GF-D8 (cell line): ENCODE results near the gene JMJD4.

Experiments
- DNase-seq: peaks from one replicate; lab custom pipeline; 2025; lab: John Stamatoyannopoulos, UW

The JMJD4 gene

GRCh38 chr1:227749225-227749624 lies 14.1 kb upstream of the JMJD4 start:
- no peak for DNase-seq

GRCh38 chr1:227748496-227749182 lies 13.5 kb upstream of the JMJD4 start:
- no peak for DNase-seq

- no peak for DNase-seq
Measured at GRCh38 chr1:227747948-227748495, 12.9 kb upstream of the JMJD4 start.

- DNase-seq: no peak
Measured at GRCh38 chr1:227747382-227747781, 12.3 kb upstream of the JMJD4 start.

GRCh38 chr1:227746676-227747075 lies 11.6 kb upstream of the JMJD4 start:
- DNase-seq: no peak

- no peak for DNase-seq
Measured at GRCh38 chr1:227745568-227746265, 10.6 kb upstream of the JMJD4 start.

- DNase-seq: no peak
Measured at GRCh38 chr1:227744668-227745067, 9.6 kb upstream of the JMJD4 start.

- no peak for DNase-seq
Measured at GRCh38 chr1:227742738-227743715, 7.9 kb upstream of the JMJD4 start.

- DNase-seq: no peak
Measured at GRCh38 chr1:227741166-227741870, 6.2 kb upstream of the JMJD4 start.

- no peak for DNase-seq
Measured at GRCh38 chr1:227740401-227740960, 5.4 kb upstream of the JMJD4 start.

- DNase-seq: no peak
Measured at GRCh38 chr1:227739636-227740035, 4.5 kb upstream of the JMJD4 start.

- no peak for DNase-seq
Measured at GRCh38 chr1:227738820-227739219, 3.7 kb upstream of the JMJD4 start.

GRCh38 chr1:227736814-227737432 lies 1.8 kb upstream of the JMJD4 start:
- no peak for DNase-seq

- DNase-seq: no peak
Measured at GRCh38 chr1:227735539-227736285, 610 bp upstream of the JMJD4 start.

GRCh38 chr1:227734546-227734855 lies 601 bp downstream of the JMJD4 start:
- DNase-seq: no peak

GRCh38 chr1:227733751-227734545 lies 1.2 kb downstream of the JMJD4 start:
- no peak for DNase-seq

- DNase-seq: no peak
Measured at GRCh38 chr1:227733309-227733705, 1.8 kb downstream of the JMJD4 start.

- DNase-seq: no peak
Measured at GRCh38 chr1:227732586-227733308, 2.4 kb downstream of the JMJD4 start.
